Measurements from ENCODE around the gene LEMD2.
"Not testable (repeated sequence)": the region's sequence is repeated elsewhere in the genome, so short reads cannot be mapped to it uniquely, and the experiment has no call there.

Gene LEMD2

GRCh38 chr6:33788694-33789549 lies at the start of gene LEMD2:
LEMD2 (minus strand) TSS chr6:33789130; CDS start chr6:33789116, 14 bp downstream.
- DNase-seq: peak; percentile 94

GRCh38 chr6:33837971-33838665 lies 49.2 kb upstream of the LEMD2 start:
- peak; percentile 88 for DNase-seq

- DNase-seq: no peak
Measured at GRCh38 chr6:33836806-33837469, 48.0 kb upstream of the LEMD2 start.

GRCh38 chr6:33834401-33835392 lies 45.8 kb upstream of the LEMD2 start:
- DNase-seq: no peak

GRCh38 chr6:33833599-33833998 lies 44.7 kb upstream of the LEMD2 start:
- DNase-seq: no peak

GRCh38 chr6:33832831-33833230 lies 43.9 kb upstream of the LEMD2 start:
- DNase-seq: not testable (repeated sequence)

- DNase-seq: not testable (repeated sequence)
Measured at GRCh38 chr6:33831725-33832124, 42.8 kb upstream of the LEMD2 start.

GRCh38 chr6:33830635-33831240 lies 41.8 kb upstream of the LEMD2 start:
- DNase-seq: no peak

- DNase-seq: peak; percentile 26
Measured at GRCh38 chr6:33828764-33829731, 40.1 kb upstream of the LEMD2 start.

GRCh38 chr6:33828452-33828763 lies 39.5 kb upstream of the LEMD2 start:
- no peak for DNase-seq

GRCh38 chr6:33827546-33828451 lies 38.9 kb upstream of the LEMD2 start:
- peak; percentile 83 for DNase-seq

- DNase-seq: no peak
Measured at GRCh38 chr6:33826537-33826936, 37.6 kb upstream of the LEMD2 start.

GRCh38 chr6:33824461-33825154 lies 35.7 kb upstream of the LEMD2 start:
- peak; percentile 23 for DNase-seq

- no peak for DNase-seq
Measured at GRCh38 chr6:33823806-33824205, 34.9 kb upstream of the LEMD2 start.

- peak; percentile 34 for DNase-seq
Measured at GRCh38 chr6:33822575-33823395, 33.9 kb upstream of the LEMD2 start.

- no peak for DNase-seq
Measured at GRCh38 chr6:33820784-33821520, 32.0 kb upstream of the LEMD2 start.

- no peak for DNase-seq
Measured at GRCh38 chr6:33820243-33820642, 31.3 kb upstream of the LEMD2 start.
